ENCODE data around the gene SERBP1.

The SERBP1 gene

DNA sequence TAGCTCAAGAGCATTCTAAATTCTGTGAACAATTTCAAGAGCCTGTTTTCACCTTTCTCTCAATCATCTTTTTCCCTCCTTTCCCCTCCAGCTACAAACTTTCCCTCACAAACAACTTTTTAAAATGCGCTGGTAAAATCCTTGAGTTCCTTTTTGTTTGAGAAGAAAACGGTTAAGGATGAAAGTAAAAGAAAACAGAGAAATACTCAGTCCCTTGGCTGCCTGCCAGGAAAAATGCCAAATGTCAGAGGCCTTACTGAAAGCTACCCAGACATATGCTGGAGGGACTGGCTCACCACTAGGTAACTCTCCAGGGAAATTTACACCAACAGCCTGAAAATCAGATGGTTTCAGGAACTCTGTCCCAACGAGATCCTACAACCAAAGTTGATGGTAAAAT lies 11.0 kb upstream of the SERBP1 start:
- Histone ChIP-seq H3K14ac (ENCODE audit: low read length) (no peak overlapping the region), H3K4me2 (ENCODE audit: low read length) (no peak overlapping the region), H2AK5ac (ENCODE audit: low read length) (no peak overlapping the region), H3K27ac (ENCODE audit: low read depth, low read length) (no peak overlapping the region), H3K9ac (ENCODE audit: low read length) (no peak overlapping the region), H4K8ac (ENCODE audit: low read depth, low read length) (no peak overlapping the region), H3K18ac (ENCODE audit: low read length) (no peak overlapping the region), H3K36me3 (ENCODE audit: control insufficient read depth in 1 of 2, insufficient read depth in 2 of 2, low read length in 2 of 2) (no peaks in the 10 kb centered on the region), H3K4ac (ENCODE audit: low read depth, low read length) (no peak overlapping the region), H3K9me3 (ENCODE audit: insufficient read depth, low read depth, low read length) (no peaks in the 10 kb centered on the region), H3K4me3 (ENCODE audit: low read depth, low read length) (no peak overlapping the region), H3K79me1 (ENCODE audit: low read length) (no peaks in the 10 kb centered on the region), H2BK120ac (ENCODE audit: insufficient read depth, low read length, poor library complexity) (no peak overlapping the region), H4K91ac (ENCODE audit: low read depth, low read length) (no peak overlapping the region), H3K23ac (ENCODE audit: low read length) (no peak overlapping the region), H2AFZ (ENCODE audit: insufficient read depth, low read length, poor library complexity) (peak overlapping the region; percentile 54), H2BK12ac (ENCODE audit: low read length) (no peak overlapping the region), H3K27me3 (ENCODE audit: insufficient read depth, low read length) (no peaks in the 10 kb centered on the region), H3K4me1 (ENCODE audit: control insufficient read depth in 1 of 2, insufficient read depth in 2 of 2, low read length in 2 of 2) (peaks cover 0 to 4% of the 10 kb centered on the region in 2 experiments), H3K79me2 (ENCODE audit: control insufficient read depth, insufficient read depth, low read length, poor library complexity) (no peaks in the 10 kb centered on the region), H2BK5ac (ENCODE audit: low read depth, low read length, poor library complexity) (no peak overlapping the region), H4K12ac (ENCODE audit: low read depth, low read length) (no peak overlapping the region)
- WGBS (ENCODE audit: extremely low coverage, insufficient coverage, insufficient read length), result no CpG with 5 or more reads among the region's 3 CpGs
- no peak for DNase-seq

DNA sequence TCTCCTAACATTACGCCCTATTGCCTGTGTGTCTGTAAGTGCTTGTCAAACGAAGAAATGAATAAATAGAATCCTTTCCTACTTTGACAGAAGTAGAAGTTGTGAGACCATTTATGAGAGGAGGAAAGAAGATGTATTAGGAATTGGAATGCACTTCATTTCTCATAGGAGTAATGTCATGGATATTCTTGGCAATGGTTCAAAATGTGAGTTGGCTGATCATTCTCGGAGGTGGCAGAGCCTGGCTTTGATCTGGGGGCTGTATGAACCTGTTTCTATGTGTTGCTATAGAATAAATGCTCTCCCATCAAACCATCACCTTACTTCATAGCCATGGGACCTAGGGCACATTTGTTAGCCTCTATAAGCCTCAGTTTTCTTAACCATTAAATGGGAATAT lies 10.1 kb upstream of the SERBP1 start:
- H3K4me2 ChIP-seq (ENCODE audit: low read length), result no peak overlapping the region
- no peak overlapping the region for H3K27ac ChIP-seq (ENCODE audit: low read depth, low read length)
- no peak overlapping the region for H3K23ac ChIP-seq (ENCODE audit: low read length)
- no peak overlapping the region for H2BK12ac ChIP-seq (ENCODE audit: low read length)
- no peak for DNase-seq
- H2AK5ac ChIP-seq (ENCODE audit: low read length), result no peak overlapping the region
- no peak overlapping the region for H3K18ac ChIP-seq (ENCODE audit: low read length)
- no peak overlapping the region for H2AFZ ChIP-seq (ENCODE audit: insufficient read depth, low read length, poor library complexity)
- no peak overlapping the region for H2BK5ac ChIP-seq (ENCODE audit: low read depth, low read length, poor library complexity)
- H3K27me3 ChIP-seq (ENCODE audit: insufficient read depth, low read length), result no peaks in the 10 kb centered on the region
- WGBS (ENCODE audit: extremely low coverage, insufficient coverage, insufficient read length), result no CpG with 5 or more reads among the region's 3 CpGs
- no peaks in the 10 kb centered on the region for H3K79me1 ChIP-seq (ENCODE audit: low read length)
- H3K36me3 ChIP-seq (ENCODE audit: control insufficient read depth in 1 of 2, insufficient read depth in 2 of 2, low read length in 2 of 2), result no peaks in the 10 kb centered on the region
- H4K12ac ChIP-seq (ENCODE audit: low read depth, low read length), result no peak overlapping the region
- no peaks in the 10 kb centered on the region for H3K9me3 ChIP-seq (ENCODE audit: insufficient read depth, low read depth, low read length)
- no peak overlapping the region for H3K14ac ChIP-seq (ENCODE audit: low read length)
- H3K4ac ChIP-seq (ENCODE audit: low read depth, low read length), result no peak overlapping the region
- peaks cover 0 to 4% of the 10 kb centered on the region in 2 experiments for H3K4me1 ChIP-seq (ENCODE audit: control insufficient read depth in 1 of 2, insufficient read depth in 2 of 2, low read length in 2 of 2)
- no peak overlapping the region for H2BK120ac ChIP-seq (ENCODE audit: insufficient read depth, low read length, poor library complexity)
- no peaks in the 10 kb centered on the region for H3K79me2 ChIP-seq (ENCODE audit: control insufficient read depth, insufficient read depth, low read length, poor library complexity)
- H4K91ac ChIP-seq (ENCODE audit: low read depth, low read length), result no peak overlapping the region
- no peak overlapping the region for H3K4me3 ChIP-seq (ENCODE audit: low read depth, low read length)
- H4K8ac ChIP-seq (ENCODE audit: low read depth, low read length), result no peak overlapping the region
- no peak overlapping the region for H3K9ac ChIP-seq (ENCODE audit: low read length)

DNA sequence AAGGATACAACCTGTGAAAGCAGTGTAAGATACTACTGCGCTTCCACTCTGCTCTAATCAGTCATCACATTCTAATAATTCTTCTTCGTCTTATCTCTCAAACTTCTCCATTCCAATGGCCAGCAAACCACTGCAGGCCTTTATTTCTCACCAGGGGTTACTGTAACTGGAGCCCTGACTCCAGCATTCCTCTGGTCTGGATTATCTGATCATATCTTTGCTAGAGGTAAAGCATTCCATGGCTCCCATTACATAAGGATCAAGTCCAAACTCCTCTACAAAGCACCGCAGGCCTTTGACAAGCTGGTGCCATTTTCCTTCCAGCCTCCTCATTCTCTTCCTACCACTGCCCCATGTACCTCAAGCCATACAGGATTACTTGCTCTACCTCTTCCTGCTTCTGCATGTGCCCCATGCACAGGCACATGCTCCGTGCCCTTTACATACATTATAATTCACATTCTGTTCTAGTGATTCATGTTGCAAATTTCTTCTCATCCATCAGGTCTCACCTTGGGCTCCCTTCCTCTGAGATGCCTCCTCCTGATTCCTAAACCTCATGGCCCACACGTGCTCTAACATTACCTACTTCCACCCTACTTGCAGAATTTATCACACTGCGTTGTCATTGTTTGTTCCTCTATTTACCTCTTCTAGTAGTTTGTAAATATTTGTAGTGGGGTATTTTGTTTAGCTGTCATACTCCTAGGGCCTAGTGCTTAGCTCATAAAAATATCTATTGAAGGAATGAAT lies 9.3 kb upstream of the SERBP1 start:
- H2BK12ac ChIP-seq (ENCODE audit: low read length), result no peak overlapping the region
- no peak overlapping the region for H3K4ac ChIP-seq (ENCODE audit: low read depth, low read length)
- H3K14ac ChIP-seq (ENCODE audit: low read length), result no peak overlapping the region
- H3K9ac ChIP-seq (ENCODE audit: low read length), result no peak overlapping the region
- DNase-seq, result peak; percentile 88 to 96
- H3K4me3 ChIP-seq (ENCODE audit: low read depth, low read length), result no peak overlapping the region
- H3K4me2 ChIP-seq (ENCODE audit: low read length), result no peak overlapping the region
- no peak overlapping the region for H3K18ac ChIP-seq (ENCODE audit: low read length)
- H3K23ac ChIP-seq (ENCODE audit: low read length), result no peak overlapping the region
- H2BK5ac ChIP-seq (ENCODE audit: low read depth, low read length, poor library complexity), result no peak overlapping the region
- no peaks in the 10 kb centered on the region for H3K79me1 ChIP-seq (ENCODE audit: low read length)
- no peak overlapping the region for H2AK5ac ChIP-seq (ENCODE audit: low read length)
- no peaks in the 10 kb centered on the region for H3K36me3 ChIP-seq (ENCODE audit: control insufficient read depth in 1 of 2, insufficient read depth in 2 of 2, low read length in 2 of 2)
- no peak overlapping the region for H2BK120ac ChIP-seq (ENCODE audit: insufficient read depth, low read length, poor library complexity)
- no peak overlapping the region for H2AFZ ChIP-seq (ENCODE audit: insufficient read depth, low read length, poor library complexity)
- H3K27ac ChIP-seq (ENCODE audit: low read depth, low read length), result no peak overlapping the region
- H3K79me2 ChIP-seq (ENCODE audit: control insufficient read depth, insufficient read depth, low read length, poor library complexity), result no peaks in the 10 kb centered on the region
- no peak overlapping the region for H4K8ac ChIP-seq (ENCODE audit: low read depth, low read length)
- no peaks in the 10 kb centered on the region for H3K27me3 ChIP-seq (ENCODE audit: insufficient read depth, low read length)
- no CpG with 5 or more reads among the region's 6 CpGs for WGBS (ENCODE audit: extremely low coverage, insufficient coverage, insufficient read length)
- peaks cover 0 to 4% of the 10 kb centered on the region in 2 experiments for H3K4me1 ChIP-seq (ENCODE audit: control insufficient read depth in 1 of 2, insufficient read depth in 2 of 2, low read length in 2 of 2)
- H3K9me3 ChIP-seq (ENCODE audit: insufficient read depth, low read depth, low read length), result no peaks in the 10 kb centered on the region
- H4K12ac ChIP-seq (ENCODE audit: low read depth, low read length), result no peak overlapping the region
- H4K91ac ChIP-seq (ENCODE audit: low read depth, low read length), result no peak overlapping the region

DNA sequence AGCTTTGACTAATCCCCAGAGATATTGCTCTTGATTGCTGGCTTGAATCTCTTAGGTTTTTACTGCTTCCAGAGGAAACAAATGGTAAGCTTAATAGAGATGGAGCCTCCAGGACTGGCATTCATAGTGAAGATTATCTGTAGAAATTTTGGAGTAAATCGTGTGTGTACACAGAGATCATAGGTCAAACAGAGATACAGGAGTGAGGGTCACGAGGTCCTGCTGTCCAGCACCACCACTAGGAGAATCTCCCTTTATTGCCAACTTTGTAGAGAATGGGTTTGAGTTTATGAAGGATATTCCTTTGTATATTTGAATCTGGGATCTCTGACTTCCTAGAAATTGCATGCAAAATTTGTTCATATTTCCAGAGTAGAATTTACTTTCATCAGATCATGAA lies 7.8 kb upstream of the SERBP1 start:
- Histone ChIP-seq H2AFZ (ENCODE audit: insufficient read depth, low read length, poor library complexity) (no peak overlapping the region), H3K4me3 (ENCODE audit: low read depth, low read length) (no peak overlapping the region), H4K8ac (ENCODE audit: low read depth, low read length) (no peak overlapping the region), H3K36me3 (ENCODE audit: control insufficient read depth in 1 of 2, insufficient read depth in 2 of 2, low read length in 2 of 2) (no peaks in the 10 kb centered on the region), H3K27me3 (ENCODE audit: insufficient read depth, low read length) (no peaks in the 10 kb centered on the region), H2BK5ac (ENCODE audit: low read depth, low read length, poor library complexity) (no peak overlapping the region), H3K4me1 (ENCODE audit: control insufficient read depth in 1 of 2, insufficient read depth in 2 of 2, low read length in 2 of 2) (peaks cover 0 to 4% of the 10 kb centered on the region in 2 experiments), H3K79me1 (ENCODE audit: low read length) (no peaks in the 10 kb centered on the region), H3K4me2 (ENCODE audit: low read length) (no peak overlapping the region), H3K9me3 (ENCODE audit: insufficient read depth, low read depth, low read length) (no peaks in the 10 kb centered on the region), H3K14ac (ENCODE audit: low read length) (no peak overlapping the region), H3K79me2 (ENCODE audit: control insufficient read depth, insufficient read depth, low read length, poor library complexity) (no peaks in the 10 kb centered on the region), H3K9ac (ENCODE audit: low read length) (no peak overlapping the region), H3K4ac (ENCODE audit: low read depth, low read length) (no peak overlapping the region), H4K91ac (ENCODE audit: low read depth, low read length) (no peak overlapping the region), H3K23ac (ENCODE audit: low read length) (no peak overlapping the region), H2BK12ac (ENCODE audit: low read length) (no peak overlapping the region), H2BK120ac (ENCODE audit: insufficient read depth, low read length, poor library complexity) (no peak overlapping the region), H3K18ac (ENCODE audit: low read length) (no peak overlapping the region), H4K12ac (ENCODE audit: low read depth, low read length) (no peak overlapping the region), H3K27ac (ENCODE audit: low read depth, low read length) (no peak overlapping the region), H2AK5ac (ENCODE audit: low read length) (no peak overlapping the region)
- no CpG with 5 or more reads among the region's 2 CpGs for WGBS (ENCODE audit: extremely low coverage, insufficient coverage, insufficient read length)
- no peak for DNase-seq

Measured in trophoblast cell (in vitro differentiated cells and primary cell).